Epithelial cell of esophagus (primary cell): ENCODE measurements around the gene ACSL3.
"Not testable (repeated sequence)": the region's sequence is repeated elsewhere in the genome, so short reads cannot be mapped to it uniquely, and the experiment has no call there.

Experiments used
- DNase-seq: peaks from one replicate; pipeline ENCODE4 v3.0.0; 2010; ENCODE audit warnings: low read depth
- H3K4me3 ChIP-seq: 2 replicates; pipeline ENCODE4 v1.5.1; 2011; ENCODE audit warnings: mild to moderate bottlenecking, low read length, control low read depth
- CTCF ChIP-seq: IDR thresholded peaks from 2 replicates; pipeline ENCODE4 v1.5.1; 2011; ENCODE audit warnings: low read depth, mild to moderate bottlenecking, low read length, control low read depth, inconsistent platforms; ENCODE audit not compliant: insufficient read depth; ENCODE audit errors: missing control alignments

ACSL3 gene

GRCh38 chr2:222862909-222863544 lies 2.2 kb downstream of the ACSL3 start:
- peak overlapping the region; percentile 92 for H3K4me3 ChIP-seq
- DNase-seq = no peak
- TF ChIP-seq CTCF = no peak

- TF ChIP-seq CTCF = no peak
- H3K4me3 ChIP-seq = no peak overlapping the region
- peak; percentile 58 for DNase-seq
Observed at GRCh38 chr2:222864296-222864695, 3.5 kb downstream of the ACSL3 start.

- DNase-seq = no peak
- no peak for TF ChIP-seq CTCF
- no peak overlapping the region for H3K4me3 ChIP-seq
Observed at GRCh38 chr2:222865301-222865700, 4.5 kb downstream of the ACSL3 start.

DNA sequence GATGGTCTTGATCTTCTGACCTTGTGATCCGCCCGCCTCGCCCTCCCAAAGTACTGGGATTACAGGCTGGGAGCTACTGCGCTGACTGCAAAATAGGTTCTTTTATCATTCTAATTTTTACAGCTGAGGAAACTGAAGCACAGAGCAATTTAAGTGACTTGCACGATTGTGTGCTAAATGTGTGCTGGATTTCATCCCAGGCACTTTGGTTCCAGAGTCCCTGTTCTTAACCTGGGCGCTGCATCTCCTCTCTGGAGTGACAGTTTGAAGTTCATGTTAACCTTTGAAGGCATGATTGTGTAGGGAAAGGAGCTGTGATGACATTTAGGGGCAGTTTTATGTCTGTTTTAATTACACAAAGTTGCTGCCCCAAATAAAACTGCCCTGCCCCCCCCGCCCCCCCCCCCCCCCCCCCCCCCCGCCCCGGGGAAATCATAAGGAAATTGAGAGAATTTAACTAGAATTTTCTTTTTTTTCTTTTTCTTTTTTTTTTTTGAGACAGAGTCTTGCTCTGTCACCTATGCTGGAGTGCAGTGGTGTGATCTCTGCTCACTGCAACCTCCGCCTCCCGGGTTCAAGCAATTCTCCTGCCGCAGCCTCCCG lies 5.6 kb downstream of the ACSL3 start:
- no peak for TF ChIP-seq CTCF
- no peak overlapping the region for H3K4me3 ChIP-seq
- DNase-seq = no peak

DNA sequence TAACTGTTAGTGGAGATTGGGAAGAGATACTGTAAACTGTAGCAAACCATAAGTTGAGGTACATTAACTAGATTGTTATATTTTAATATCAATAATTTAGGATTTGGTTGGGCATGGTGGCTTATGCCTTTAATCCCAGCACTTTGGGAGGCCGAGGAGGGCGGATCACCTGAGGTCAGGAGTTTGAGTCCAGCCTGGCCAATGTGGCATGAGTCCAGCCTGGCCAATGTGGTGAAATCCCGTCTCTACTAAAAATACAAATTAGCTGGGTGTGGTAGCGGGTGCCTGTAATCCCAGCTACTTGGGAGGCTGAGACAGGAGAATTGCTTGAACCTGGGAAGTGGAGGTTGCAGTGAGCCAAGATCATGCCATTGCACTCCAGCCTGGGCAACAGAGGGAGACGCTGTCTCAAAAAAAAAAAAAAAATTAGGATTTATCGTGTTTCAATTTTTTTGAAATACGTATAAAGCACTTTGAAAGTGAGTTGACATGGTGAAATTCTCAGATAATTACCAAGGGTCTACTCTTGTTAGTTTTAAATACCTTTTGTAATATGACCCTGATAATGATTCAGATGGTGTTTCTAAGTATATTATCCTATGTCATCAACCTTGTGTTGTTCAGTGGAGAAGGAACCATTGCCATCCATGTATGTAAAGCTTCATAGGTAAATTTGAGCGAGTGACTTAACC lies 7.9 kb downstream of the ACSL3 start:
- H3K4me3 ChIP-seq, DNase-seq: not testable (repeated sequence)

DNA sequence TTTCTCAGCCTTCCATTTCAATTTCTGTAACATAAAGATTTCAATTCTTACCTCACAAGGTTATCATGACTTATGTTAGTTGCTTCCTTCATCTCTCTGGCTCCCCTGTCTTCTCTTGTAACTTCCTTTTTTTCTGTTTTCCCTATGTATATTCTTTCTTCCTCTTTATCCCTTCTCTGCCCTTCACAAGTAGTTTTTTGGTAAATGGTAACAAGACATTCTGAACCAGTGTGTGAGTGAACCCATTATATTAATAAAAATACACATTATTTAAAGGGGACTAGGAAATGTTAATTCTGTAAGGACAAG lies 8.4 kb downstream of the ACSL3 start:
- H3K4me3 ChIP-seq = no peak overlapping the region
- no peak for DNase-seq
- no peak for TF ChIP-seq CTCF

GRCh38 chr2:222871291-222871690 lies 10.5 kb downstream of the ACSL3 start:
- DNase-seq = no peak
- TF ChIP-seq CTCF = no peak
- no peak overlapping the region for H3K4me3 ChIP-seq
